ENCODE results near the gene HEY2. TPM values are rescaled to one million over a fixed set of nuclear protein-coding genes. Genes with fewer than 3 reads are reported as not detected.
A peak's percentile ranks its signal among the peaks of the same experiment; 100 is the strongest.

HEY2 gene
- total and polyA plus RNA-seq, 2 donors (not counting 1 experiment from before 2014, with no cell fraction given) = 0.12 TPM; not detected in 1

DNA sequence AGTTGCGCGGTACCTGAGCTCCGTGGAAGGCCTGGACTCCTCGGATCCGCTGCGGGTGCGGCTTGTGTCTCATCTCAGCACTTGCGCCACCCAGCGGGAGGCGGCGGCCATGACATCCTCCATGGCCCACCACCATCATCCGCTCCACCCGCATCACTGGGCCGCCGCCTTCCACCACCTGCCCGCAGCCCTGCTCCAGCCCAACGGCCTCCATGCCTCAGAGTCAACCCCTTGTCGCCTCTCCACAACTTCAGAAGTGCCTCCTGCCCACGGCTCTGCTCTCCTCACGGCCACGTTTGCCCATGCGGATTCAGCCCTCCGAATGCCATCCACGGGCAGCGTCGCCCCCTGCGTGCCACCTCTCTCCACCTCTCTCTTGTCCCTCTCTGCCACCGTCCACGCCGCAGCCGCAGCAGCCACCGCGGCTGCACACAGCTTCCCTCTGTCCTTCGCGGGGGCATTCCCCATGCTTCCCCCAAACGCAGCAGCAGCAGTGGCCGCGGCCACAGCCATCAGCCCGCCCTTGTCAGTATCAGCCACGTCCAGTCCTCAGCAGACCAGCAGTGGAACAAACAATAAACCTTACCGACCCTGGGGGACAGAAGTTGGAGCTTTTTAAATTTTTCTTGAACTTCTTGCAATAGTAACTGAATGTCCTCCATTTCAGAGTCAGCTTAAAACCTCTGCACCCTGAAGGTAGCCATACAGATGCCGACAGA, 9.9 kb downstream of the HEY2 start:
- H3K4me3 ChIP-seq (ENCODE audit: control extremely low read depth in 1 of 5, extremely low read depth in 1 of 5, insufficient read depth in 1 of 5, low read depth in 2 of 5, low read length in 4 of 5) = no peak overlapping the region
- no peaks in the 10 kb centered on the region for H3K4me1 ChIP-seq (ENCODE audit: control insufficient read depth in 2 of 2, insufficient read depth in 2 of 2, low read length in 2 of 2)
- peaks cover 0 to 4% (median 0%) of the 10 kb centered on the region in 3 donors for H3K9me3 ChIP-seq (ENCODE audit: control extremely low read depth in 1 of 3, control insufficient read depth in 2 of 3, insufficient read depth in 1 of 3, low read length in 2 of 3)
- H4K20me1 ChIP-seq (ENCODE audit: control insufficient read depth, insufficient read depth, low read length, poor library complexity, severe bottlenecking) = no peaks in the 10 kb centered on the region
- WGBS (ENCODE audit: insufficient coverage) = 87% methylated on average over 42 of the region's 42 CpGs
- Mint-ChIP-seq H3K27me3 (peaks cover 48% of the 10 kb centered on the region), H3K9me3 (ENCODE audit: insufficient read depth) (no peaks in the 10 kb centered on the region), H3K4me3 (no peak overlapping the region), H3K27ac (no peak overlapping the region), H3K4me1 (peaks cover 1% of the 10 kb centered on the region)
- H3K27ac ChIP-seq (ENCODE audit: low read length in 2 of 2) = no peak overlapping the region
- H3K27me3 ChIP-seq (replicated peaks in 1 of 4; ENCODE audit: control extremely low read depth in 1 of 4, control insufficient read depth in 3 of 4, insufficient read depth in 4 of 4, low read length in 3 of 4) = peaks cover 0 to 19% (median 8%) of the 10 kb centered on the region in 4 experiments
- ChIA-PET CTCF (interaction anchor here (0.7 to 14.0 kb wide), 4 partner anchors 19 to 449 kb away, joined by 3 to 375 read pairs (median 4); no protein-coding TSS in a partner anchor), POLR2A (no interaction called here)
- DNase-seq (no peak), ATAC-seq (ENCODE audit: low read depth) (no peak)
- no peaks in the 10 kb centered on the region for H3K79me2 ChIP-seq (ENCODE audit: control insufficient read depth, insufficient read depth, low read length)
- no peak overlapping the region for H2AFZ ChIP-seq (ENCODE audit: insufficient read depth, low read depth, low read length, poor library complexity, severe bottlenecking)
- H3K4me2 ChIP-seq (replicated peaks; ENCODE audit: low read depth, low read length, poor library complexity, severe bottlenecking) = no peak overlapping the region
- H3K9ac ChIP-seq (ENCODE audit: low read length) = no peak overlapping the region
- H3K36me3 ChIP-seq (replicated peaks in 1 of 2; ENCODE audit: control extremely low read depth in 1 of 2, control insufficient read depth in 1 of 2, extremely low read depth in 1 of 2, insufficient read depth in 2 of 2, low read length in 1 of 2) = no peaks in the 10 kb centered on the region
- no peak for TF ChIP-seq EZH2 (IDR thresholded peaks at IDR 0.05; ENCODE audit: borderline replicate concordance, insufficient read depth, low read depth, low read length, poor library complexity, severe bottlenecking)
- TF ChIP-seq, protein P1, sequence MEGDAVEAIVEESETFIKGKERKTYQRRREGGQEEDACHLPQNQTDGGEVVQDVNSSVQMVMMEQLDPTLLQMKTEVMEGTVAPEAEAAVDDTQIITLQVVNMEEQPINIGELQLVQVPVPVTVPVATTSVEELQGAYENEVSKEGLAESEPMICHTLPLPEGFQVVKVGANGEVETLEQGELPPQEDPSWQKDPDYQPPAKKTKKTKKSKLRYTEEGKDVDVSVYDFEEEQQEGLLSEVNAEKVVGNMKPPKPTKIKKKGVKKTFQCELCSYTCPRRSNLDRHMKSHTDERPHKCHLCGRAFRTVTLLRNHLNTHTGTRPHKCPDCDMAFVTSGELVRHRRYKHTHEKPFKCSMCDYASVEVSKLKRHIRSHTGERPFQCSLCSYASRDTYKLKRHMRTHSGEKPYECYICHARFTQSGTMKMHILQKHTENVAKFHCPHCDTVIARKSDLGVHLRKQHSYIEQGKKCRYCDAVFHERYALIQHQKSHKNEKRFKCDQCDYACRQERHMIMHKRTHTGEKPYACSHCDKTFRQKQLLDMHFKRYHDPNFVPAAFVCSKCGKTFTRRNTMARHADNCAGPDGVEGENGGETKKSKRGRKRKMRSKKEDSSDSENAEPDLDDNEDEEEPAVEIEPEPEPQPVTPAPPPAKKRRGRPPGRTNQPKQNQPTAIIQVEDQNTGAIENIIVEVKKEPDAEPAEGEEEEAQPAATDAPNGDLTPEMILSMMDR (IDR thresholded peaks at IDR 0.05) = peak; percentile 13
- intact Hi-C loops (cut with micrococcal nuclease) = no loop called here

DNA sequence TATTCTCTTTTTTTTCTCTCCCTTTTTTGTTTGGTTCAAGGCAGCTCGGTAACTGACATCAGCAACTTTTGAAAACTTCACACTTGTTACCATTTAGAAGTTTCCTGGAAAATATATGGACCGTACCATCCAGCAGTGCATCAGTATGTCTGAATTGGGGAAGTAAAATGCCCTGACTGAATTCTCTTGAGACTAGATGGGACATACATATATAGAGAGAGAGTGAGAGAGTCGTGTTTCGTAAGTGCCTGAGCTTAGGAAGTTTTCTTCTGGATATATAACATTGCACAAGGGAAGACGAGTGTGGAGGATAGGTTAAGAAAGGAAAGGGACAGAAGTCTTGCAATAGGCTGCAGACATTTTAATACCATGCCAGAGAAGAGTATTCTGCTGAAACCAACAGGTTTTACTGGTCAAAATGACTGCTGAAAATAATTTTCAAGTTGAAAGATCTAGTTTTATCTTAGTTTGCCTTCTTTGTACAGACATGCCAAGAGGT, 10.6 kb downstream of the HEY2 start:
- TF ChIP-seq, protein P1 (IDR thresholded peaks at IDR 0.05) = no peak
- TF ChIP-seq EZH2 (IDR thresholded peaks at IDR 0.05; ENCODE audit: borderline replicate concordance, insufficient read depth, low read depth, low read length, poor library complexity, severe bottlenecking) = no peak
- Histone ChIP-seq H2AFZ (ENCODE audit: insufficient read depth, low read depth, low read length, poor library complexity, severe bottlenecking) (no peak overlapping the region), H3K4me1 (ENCODE audit: control insufficient read depth in 2 of 2, insufficient read depth in 2 of 2, low read length in 2 of 2) (no peaks in the 10 kb centered on the region), H3K9me3 (ENCODE audit: control extremely low read depth in 1 of 3, control insufficient read depth in 2 of 3, insufficient read depth in 1 of 3, low read length in 2 of 3) (peaks cover 0 to 4% (median 0%) of the 10 kb centered on the region in 3 donors), H4K20me1 (ENCODE audit: control insufficient read depth, insufficient read depth, low read length, poor library complexity, severe bottlenecking) (no peaks in the 10 kb centered on the region), H3K36me3 (replicated peaks in 1 of 2; ENCODE audit: control extremely low read depth in 1 of 2, control insufficient read depth in 1 of 2, extremely low read depth in 1 of 2, insufficient read depth in 2 of 2, low read length in 1 of 2) (no peaks in the 10 kb centered on the region), H3K27me3 (replicated peaks in 1 of 4; ENCODE audit: control extremely low read depth in 1 of 4, control insufficient read depth in 3 of 4, insufficient read depth in 4 of 4, low read length in 3 of 4) (peaks cover 0 to 14% (median 7%) of the 10 kb centered on the region in 4 experiments), H3K79me2 (ENCODE audit: control insufficient read depth, insufficient read depth, low read length) (no peaks in the 10 kb centered on the region), H3K4me3 (ENCODE audit: control extremely low read depth in 1 of 5, extremely low read depth in 1 of 5, insufficient read depth in 1 of 5, low read depth in 2 of 5, low read length in 4 of 5) (no peak overlapping the region), H3K4me2 (replicated peaks; ENCODE audit: low read depth, low read length, poor library complexity, severe bottlenecking) (no peak overlapping the region), H3K27ac (ENCODE audit: low read length in 2 of 2) (no peak overlapping the region), H3K9ac (ENCODE audit: low read length) (no peak overlapping the region)
- no peak for DNase-seq
- intact Hi-C loops (cut with micrococcal nuclease) = no loop called here
- no peak overlapping the region for H3K4me3 Mint-ChIP-seq
- ChIA-PET POLR2A (no interaction called here), CTCF (interaction anchor here (0.8 to 14.0 kb wide), 3 partner anchors 19 to 450 kb away, joined by 3 to 375 read pairs (median 4); no protein-coding TSS in a partner anchor)
- WGBS (ENCODE audit: insufficient coverage) = 83% methylated on average over 1 of the region's 5 CpGs
- no peak for ATAC-seq (ENCODE audit: low read depth)
- no peaks in the 10 kb centered on the region for H3K9me3 Mint-ChIP-seq (ENCODE audit: insufficient read depth)
- no peak overlapping the region for H3K27ac Mint-ChIP-seq
- peaks cover 1% of the 10 kb centered on the region for H3K4me1 Mint-ChIP-seq
- peaks cover 46% of the 10 kb centered on the region for H3K27me3 Mint-ChIP-seq
